Neural cell (in vitro differentiated cells): Measurements from ENCODE around the gene TMEM250. TPM values are rescaled to one million over a fixed set of nuclear protein-coding genes. Genes with fewer than 3 reads are reported as not detected.
A peak's percentile ranks its signal among the peaks of the same experiment; 100 is the strongest.

ENCODE experiments used
- H2AFZ ChIP-seq: fragments of 200-600, 300-800 bp; sonication (generic), shearing (Covaris generic); 2 replicates; pipeline ENCODE4 v1.6.0; 2014; ENCODE audit warnings: low read depth, mild to moderate bottlenecking, antibody characterized with exemption, low read length, moderate library complexity
- H3F3A ChIP-seq: fragments of 200-600 bp; shearing (Covaris generic); 2 replicates; pipeline ENCODE4 v1.6.1; 2016; ENCODE audit warnings: mild to moderate bottlenecking, moderate library complexity, mixed read lengths, antibody characterized with exemption, low read length; ENCODE audit not compliant: insufficient read depth, poor library complexity, severe bottlenecking
- H3K27ac ChIP-seq: fragments of 200-600, 300-800 bp; sonication (generic), shearing (Covaris generic); 2 replicates; pipeline ENCODE4 v1.5.1; 2014; ENCODE audit warnings: mild to moderate bottlenecking, low read length, moderate library complexity
- H3K27me3 ChIP-seq: fragments of 300-800, 200-600 bp; sonication (generic), shearing (Covaris generic); 2 replicates; pipeline ENCODE4 v1.6.0; 2014; ENCODE audit warnings: mild to moderate bottlenecking, low read depth, low read length, moderate library complexity; ENCODE audit not compliant: insufficient read depth
- H3K36me3 ChIP-seq: fragments of 300-800, 200-600 bp; sonication (generic), shearing (Covaris generic); 2 replicates; pipeline ENCODE4 v1.5.1; 2014; ENCODE audit warnings: mild to moderate bottlenecking, antibody characterized with exemption, low read length, moderate library complexity; ENCODE audit not compliant: insufficient read depth
- H3K4me2 ChIP-seq: fragments of 300-800, 200-600 bp; sonication (generic), shearing (Covaris generic); 2 replicates; pipeline ENCODE4 v1.6.0; 2014; ENCODE audit warnings: mild to moderate bottlenecking, low read length
- H3K4me3 ChIP-seq: fragments of 300-800, 200-600 bp; sonication (generic), shearing (Covaris generic); 2 replicates; pipeline ENCODE4 v1.5.1; 2014; ENCODE audit warnings: mild to moderate bottlenecking, low read length, moderate library complexity
- H3K79me2 ChIP-seq: fragments of 200-600 bp; shearing (Covaris generic); replicated peaks from 2 replicates; pipeline ENCODE4 v1.6.0; 2014; ENCODE audit warnings: mild to moderate bottlenecking, low read length, moderate library complexity; ENCODE audit not compliant: insufficient read depth
- H3K9ac ChIP-seq: fragments of 300-800, 200-600 bp; sonication (generic), shearing (Covaris generic); 2 replicates; pipeline ENCODE4 v1.6.1; 2016; ENCODE audit warnings: mild to moderate bottlenecking, low read length, mixed read lengths
- H3K9me2 ChIP-seq: fragments of 200-600 bp; shearing (Covaris generic); 2 replicates; pipeline ENCODE4 v1.6.1; 2016; ENCODE audit warnings: mild to moderate bottlenecking, low read length, mixed read lengths; ENCODE audit not compliant: insufficient read depth
- H3K9me3 ChIP-seq: fragments of 200-600, 300-800 bp; sonication (generic), shearing (Covaris generic); 2 replicates; pipeline ENCODE4 v1.6.1; 2016; ENCODE audit warnings: mild to moderate bottlenecking, mixed run types, low read length, moderate library complexity, mixed read lengths
- H4K20me1 ChIP-seq: fragments of 200-600 bp; shearing (Covaris generic); 2 replicates; pipeline ENCODE4 v1.6.1; 2016; ENCODE audit warnings: mild to moderate bottlenecking, mixed run types; ENCODE audit not compliant: insufficient read depth
- CTCF ChIP-seq: fragments of 450-650 bp; IDR thresholded peaks from 2 replicates; pipeline ENCODE4 v1.5.1; 2014; ENCODE audit warnings: antibody characterized with exemption, mild to moderate bottlenecking, moderate library complexity; ENCODE audit not compliant: poor library complexity, severe bottlenecking
- EP300 ChIP-seq: fragments of 450-650 bp; conservative IDR thresholded peaks from 2 replicates; pipeline ENCODE4 v1.6.1; 2014; ENCODE audit warnings: antibody characterized with exemption, mild to moderate bottlenecking, moderate library complexity; ENCODE audit not compliant: poor library complexity, severe bottlenecking
- EZH2 ChIP-seq: fragments of 200-600, 300-800 bp; shearing (Covaris generic), sonication (generic); IDR thresholded peaks from 2 replicates; pipeline ENCODE4 v1.6.1; 2014; ENCODE audit warnings: antibody characterized with exemption, low read length, borderline replicate concordance, mild to moderate bottlenecking; ENCODE audit not compliant: insufficient read depth, poor library complexity, severe bottlenecking
- MXI1 ChIP-seq: fragments of 450-650 bp; conservative IDR thresholded peaks from 2 replicates; pipeline ENCODE4 v1.6.1; 2014; ENCODE audit warnings: antibody characterized with exemption, mild to moderate bottlenecking; ENCODE audit not compliant: poor library complexity, severe bottlenecking
- POLR2AphosphoS5 ChIP-seq: IDR thresholded peaks from 2 replicates; pipeline ENCODE4 v1.6.1; 2012
- RAD21 ChIP-seq: fragments of 450-650 bp; conservative IDR thresholded peaks from 2 replicates; pipeline ENCODE4 v1.6.1; 2014; ENCODE audit warnings: antibody characterized with exemption, mild to moderate bottlenecking, moderate library complexity
- REST ChIP-seq: IDR thresholded peaks from 2 replicates; pipeline ENCODE4 v1.6.1; 2012; ENCODE audit warnings: borderline replicate concordance
- SMC3 ChIP-seq: fragments of 450-650 bp; conservative IDR thresholded peaks from 2 replicates; pipeline ENCODE4 v1.6.1; 2014; ENCODE audit warnings: antibody characterized with exemption, mild to moderate bottlenecking, moderate library complexity; ENCODE audit not compliant: poor library complexity
- TAF1 ChIP-seq: IDR thresholded peaks from 2 replicates; pipeline ENCODE4 v1.6.1; 2012; ENCODE audit warnings: low read depth
- polyA plus RNA-seq: library from polyadenylated mRNA; depleted of rRNA; stranded (reverse); fragments of >200 nt; gene quantifications from 2 replicates; pipeline ENCODE4 v1.2.3, GENCODE V29; 2014

The TMEM250 gene
- polyA plus RNA-seq, 1 donor from 2014 or later, result 15.0 TPM

GRCh38 chr9:136124976-136125692 lies 6.5 kb upstream of the TMEM250 start:
- Histone ChIP-seq H3K27ac (no peak overlapping the region), H3K4me3 (no peak overlapping the region), H3K9me3 (no peaks in the 10 kb centered on the region), H4K20me1 (no peaks in the 10 kb centered on the region), H3F3A (no peaks in the 10 kb centered on the region), H3K9ac (no peak overlapping the region), H3K27me3 (no peaks in the 10 kb centered on the region), H3K36me3 (no peaks in the 10 kb centered on the region), H3K4me2 (no peak overlapping the region), H3K79me2 (no peaks in the 10 kb centered on the region), H3K9me2 (no peaks in the 10 kb centered on the region), H2AFZ (no peak overlapping the region)
- no peak for TF ChIP-seq POLR2AphosphoS5
- TF ChIP-seq TAF1, result no peak
- TF ChIP-seq RAD21, result no peak
- TF ChIP-seq CTCF, result no peak
- no peak for TF ChIP-seq MXI1
- TF ChIP-seq EP300, result no peak
- no peak for TF ChIP-seq EZH2
- TF ChIP-seq SMC3, result no peak
- no peak for TF ChIP-seq REST

GRCh38 chr9:136122425-136123383 lies 4.0 kb upstream of the TMEM250 start:
- H3K79me2 ChIP-seq, result no peaks in the 10 kb centered on the region
- no peaks in the 10 kb centered on the region for H3K9me2 ChIP-seq
- peak overlapping the region; percentile 15 for H3K9ac ChIP-seq
- TF ChIP-seq RAD21 (peak; percentile 97), MXI1 (peak; percentile 35), REST (no peak), EP300 (no peak), SMC3 (peak; percentile 99), CTCF (peak; percentile 98)
- H3K4me2 ChIP-seq, result no peak overlapping the region
- H3K9me3 ChIP-seq, result no peaks in the 10 kb centered on the region
- no peak overlapping the region for H2AFZ ChIP-seq
- no peaks in the 10 kb centered on the region for H3K36me3 ChIP-seq
- no peak overlapping the region for H3K27ac ChIP-seq
- no peaks in the 10 kb centered on the region for H3F3A ChIP-seq
- no peaks in the 10 kb centered on the region for H3K27me3 ChIP-seq
- H3K4me3 ChIP-seq, result no peak overlapping the region
- H4K20me1 ChIP-seq, result no peaks in the 10 kb centered on the region
